Testis (tissue), 3 donors: Measurements from ENCODE around the gene TRIM41. TPM values are rescaled to one million over a fixed set of nuclear protein-coding genes. Genes with fewer than 3 reads are reported as not detected.

ENCODE experiments used
- DNase-seq: peaks from one replicate; pipeline ENCODE4 v3.0.0-alpha.2; 2019
- H3K27ac ChIP-seq, 2 donors: fragments of 200-600 bp; sonication (generic); one replicate each; pipeline ENCODE4 v1.5.1; 2019
- H3K27me3 ChIP-seq: fragments of 200-600 bp; sonication (generic); one replicate; pipeline ENCODE4 v1.5.1; 2019
- H3K36me3 ChIP-seq: fragments of 200-600 bp; sonication (generic); one replicate; pipeline ENCODE4 v1.5.1; 2017; ENCODE audit warnings: low read depth; ENCODE audit errors: missing control alignments
- H3K4me1 ChIP-seq: fragments of 200-600 bp; sonication (generic); one replicate; pipeline ENCODE4 v1.5.1; 2019
- H3K4me3 ChIP-seq, 2 donors: fragments of 200-600 bp; sonication (generic); one replicate each; pipeline ENCODE4 v1.5.1; 2017 to 2019
- H3K9me3 ChIP-seq: fragments of 200-600 bp; sonication (generic); one replicate; pipeline ENCODE4 v1.5.1; 2017
- CTCF ChIP-seq, 3 experiments: fragments of 450-650 bp in 2 of 3; fragments of 200-600 bp in 1 of 3; sonication (generic) in 1 of 3; IDR thresholded peaks; one replicate each; pipeline ENCODE4 v1.5.1; 2016 to 2019; ENCODE audit warnings: antibody characterized with exemption in 3 of 3, mild to moderate bottlenecking in 2 of 3, moderate library complexity in 1 of 3
- POLR2A ChIP-seq: fragments of 450-650 bp; IDR thresholded peaks from one replicate; pipeline ENCODE4 v1.6.1; 2017; ENCODE audit warnings: antibody characterized with exemption, mild to moderate bottlenecking, moderate library complexity
- WGBS, 2 donors: methylation state at CpG; one replicate each; pipeline ENCODE4 v1.1.5; 2018; 5-methylcytosine and 5-hydroxymethylcytosine counted together
- intact Hi-C: fragments of 100-400 bp; cut with DNase I; formaldehyde crosslinking; loops from one replicate; pipeline ENCODE4 v1.15.1; 2023; ENCODE audit warnings: low total_unique reads
- polyA plus RNA-seq: library from polyadenylated mRNA; stranded (reverse); fragments of 350-450 nt; fragmentation: Illumina TruSeq; extraction: RNeasy Lipid Tissue Mini Kit (QIAGEN cat#74804); gene quantifications from one replicate; pipeline ENCODE4 v1.2.3, GENCODE V29; 2014; ENCODE audit warnings: low read depth, low replicate concordance; ENCODE audit not compliant: insufficient read depth
- total RNA-seq, 2 donors: library from RNA; depleted of rRNA; stranded (reverse); fragments of >200 nt; gene quantifications; one replicate each; pipeline ENCODE4 v1.2.3, GENCODE V29; 2016

Gene TRIM41
- total and polyA plus RNA-seq, 3 donors from 2014 or later = 39.6 to 61.5 (median 53.1) TPM

- H3K4me3 ChIP-seq = peak overlapping the region; percentile 82 to 87
- 34 to 36% methylated on average over 7 to 12 of the region's 12 CpGs for WGBS, 2 donors
- no peaks in the 10 kb centered on the region for H3K27me3 ChIP-seq
- TF ChIP-seq CTCF (IDR thresholded peaks at IDR 0.05) (no peak), POLR2A (no peak)
- H3K36me3 ChIP-seq = no peaks in the 10 kb centered on the region
- peaks cover 6% of the 10 kb centered on the region for H3K4me1 ChIP-seq
- intact Hi-C loops = loop anchor here (5.0 kb wide), 1 partner anchor 70 kb away; the partner anchor contains the start of gene TRIM52
- no peaks in the 10 kb centered on the region for H3K9me3 ChIP-seq
- H3K27ac ChIP-seq = peak overlapping the region; percentile 87 to 94
- no peak for DNase-seq
These were observed 30.6 kb upstream of the TRIM41 start for GRCh38 chr5:181192337-181193046.

GRCh38 chr5:181193656-181194055 is 29.4 kb upstream of the TRIM41 start:
- Histone ChIP-seq H3K36me3 (no peaks in the 10 kb centered on the region), H3K27ac (no peak overlapping the region), H3K9me3 (no peaks in the 10 kb centered on the region), H3K27me3 (no peaks in the 10 kb centered on the region), H3K4me1 (peaks cover 6% of the 10 kb centered on the region), H3K4me3 (no peak overlapping the region)
- TF ChIP-seq CTCF (IDR thresholded peaks at IDR 0.05) = no peak
- TF ChIP-seq POLR2A = no peak
- DNase-seq = no peak
- intact Hi-C loops = loop anchor here (5.0 kb wide), 1 partner anchor 69 kb away; the partner anchor contains the start of gene TRIM52
- WGBS, 2 donors = 91 to 93% methylated on average over 2 of the region's 2 CpGs

- peak overlapping the region in 1 of 2 donors; percentile 17 for H3K4me3 ChIP-seq
- DNase-seq = no peak
- H3K36me3 ChIP-seq = no peaks in the 10 kb centered on the region
- no peak overlapping the region for H3K27ac ChIP-seq
- TF ChIP-seq CTCF (IDR thresholded peaks at IDR 0.05) (no peak), POLR2A (no peak)
- 62 to 71% methylated on average over 12 to 21 of the region's 21 CpGs for WGBS, 2 donors
- intact Hi-C loops = loop anchor here (5.0 kb wide), 1 partner anchor 68 kb away; the partner anchor contains the start of gene TRIM52
- H3K9me3 ChIP-seq = no peaks in the 10 kb centered on the region
- H3K4me1 ChIP-seq = peaks cover 6% of the 10 kb centered on the region
- H3K27me3 ChIP-seq = no peaks in the 10 kb centered on the region
These were observed 28.4 kb upstream of the TRIM41 start for GRCh38 chr5:181194489-181195248.

- H3K9me3 ChIP-seq = no peaks in the 10 kb centered on the region
- no peak for TF ChIP-seq POLR2A
- TF ChIP-seq CTCF (IDR thresholded peaks at IDR 0.05) = no peak
- no peaks in the 10 kb centered on the region for H3K36me3 ChIP-seq
- H3K4me3 ChIP-seq = peak overlapping the region in 1 of 2 donors; percentile 17
- WGBS, 2 donors = 57 to 75% methylated on average over 8 to 45 of the region's 45 CpGs
- H3K27ac ChIP-seq = no peak overlapping the region
- intact Hi-C loops = no loop called here
- no peaks in the 10 kb centered on the region for H3K27me3 ChIP-seq
- H3K4me1 ChIP-seq = peaks cover 6% of the 10 kb centered on the region
- no peak for DNase-seq
These were observed 27.8 kb upstream of the TRIM41 start for GRCh38 chr5:181195249-181195761.
